Adrenal gland (tissue), 12 donors: ENCODE results near the gene DAZAP2. TPM values are rescaled to one million over a fixed set of nuclear protein-coding genes. Genes with fewer than 3 reads are reported as not detected.
A peak's percentile ranks its signal among the peaks of the same experiment; 100 is the strongest.
"Not testable (repeated sequence)": the region's sequence is repeated elsewhere in the genome, so short reads cannot be mapped to it uniquely, and the experiment has no call there.

ENCODE experiments used
- DNase-seq, 7 donors: peaks; one replicate each; pipeline ENCODE4 v3.0.0-alpha.2; 2019 to 2020
- H3K27ac ChIP-seq, 5 donors: fragments of 200-600 bp; sonication (generic) in 4 of 5; 1 replicate in 3 of 5; 2 replicates in 2 of 5; pipeline versions ENCODE4 v1.5.1 to v1.8.0; 2016 to 2020; ENCODE audit warnings: mild to moderate bottlenecking in 1 of 5
- H3K27me3 ChIP-seq: fragments of 200-600 bp; 2 replicates; pipeline ENCODE4 v1.8.0; 2021
- H3K36me3 ChIP-seq, 2 donors: fragments of 200-600 bp; replicated peaks in 1 of 2; 1 replicate in 1 of 2; 2 replicates in 1 of 2; pipeline versions ENCODE4 v1.5.1 to v1.8.0; 2018 to 2022
- H3K4me1 ChIP-seq, 2 donors: fragments of 200-600 bp; replicated peaks in 1 of 2; 1 replicate in 1 of 2; 2 replicates in 1 of 2; pipeline versions ENCODE4 v1.5.1 to v1.8.0; 2018 to 2021
- H3K4me3 ChIP-seq, 4 donors: fragments of 200-600 bp; sonication (generic) in 3 of 4; one replicate each; pipeline ENCODE4 v1.5.1; 2016 to 2018
- H3K9me3 ChIP-seq, 3 donors: fragments of 200-600 bp; sonication (generic) in 1 of 3; replicated peaks in 1 of 3; 1 replicate in 2 of 3; 2 replicates in 1 of 3; pipeline versions ENCODE4 v1.5.1 to v1.8.0; 2016 to 2021
- CTCF ChIP-seq, 6 experiments: fragments of 450-650 bp in 4 of 6; fragments of 200-600 bp in 2 of 6; sonication (generic) in 1 of 6; IDR thresholded peaks; 1 replicate in 5 of 6; 2 replicates in 1 of 6; pipeline versions ENCODE4 v1.5.1 to v1.8.0; 2016 to 2021; ENCODE audit warnings: antibody characterized with exemption in 6 of 6, mild to moderate bottlenecking in 2 of 6, moderate library complexity in 1 of 6
- POLR2A ChIP-seq, 2 donors: fragments of 450-650 bp; IDR thresholded peaks; one replicate each; pipeline ENCODE4 v1.6.1; 2017; ENCODE audit warnings: antibody characterized with exemption in 2 of 2, mild to moderate bottlenecking in 2 of 2, moderate library complexity in 1 of 2
- WGBS, 4 donors: extraction: QIAGEN DNeasy Blood & Tissue Kit in 2 of 4; methylation state at CpG; one replicate each; pipeline versions ENCODE4 v1.1.5 to v1.1.7; 2013 to 2017; 5-methylcytosine and 5-hydroxymethylcytosine counted together
- intact Hi-C, 2 donors: fragments of 100-400 bp; cut with DNase I; formaldehyde crosslinking; loops; one replicate each; pipeline versions ENCODE4 v1.14.1 to v1.15.0; 2022 to 2023
- polyA plus RNA-seq, 3 donors: library from polyadenylated mRNA; stranded (reverse); fragments of 200-250 nt in 2 of 3; fragments of 350-450 nt in 1 of 3; fragmentation: Illumina TruSeq in 1 of 3; extraction: RNeasy Lipid Tissue Mini Kit (QIAGEN cat#74804) in 1 of 3; gene quantifications; one replicate each; pipeline ENCODE4 v1.2.3, GENCODE V29; 2013 to 2014
- total RNA-seq, 9 donors: library from RNA; depleted of rRNA in 4 of 9; stranded (reverse); fragments of >200 nt in 4 of 9; fragments of 120-200 nt in 1 of 9; fragmentation: NEBNext Ultra II Directional in 1 of 9; extraction: Animal tissue kit (Norgen Biotek cat#: 25700) in 1 of 9; gene quantifications; one replicate each; pipeline versions ENCODE4 v1.1.0 to v1.2.4, GENCODE V29; 2013 to 2023
- donor health status: healthy with polysubstance abuse.
- donor health status: Bipolar disorder and iron deficiency.
- donor health status: DM: yes; HTN: yes; CAD: no.
- donor health status: DM: no; HTN: no; CAD: no.
- donor health status: DM: no; HTN: no; CAD: no.
- donor health status: DM: yes; HTN: yes; CAD: no.

Gene DAZAP2
- total and polyA plus RNA-seq, 12 donors: 85.8 to 454 (median 210) TPM

DNA sequence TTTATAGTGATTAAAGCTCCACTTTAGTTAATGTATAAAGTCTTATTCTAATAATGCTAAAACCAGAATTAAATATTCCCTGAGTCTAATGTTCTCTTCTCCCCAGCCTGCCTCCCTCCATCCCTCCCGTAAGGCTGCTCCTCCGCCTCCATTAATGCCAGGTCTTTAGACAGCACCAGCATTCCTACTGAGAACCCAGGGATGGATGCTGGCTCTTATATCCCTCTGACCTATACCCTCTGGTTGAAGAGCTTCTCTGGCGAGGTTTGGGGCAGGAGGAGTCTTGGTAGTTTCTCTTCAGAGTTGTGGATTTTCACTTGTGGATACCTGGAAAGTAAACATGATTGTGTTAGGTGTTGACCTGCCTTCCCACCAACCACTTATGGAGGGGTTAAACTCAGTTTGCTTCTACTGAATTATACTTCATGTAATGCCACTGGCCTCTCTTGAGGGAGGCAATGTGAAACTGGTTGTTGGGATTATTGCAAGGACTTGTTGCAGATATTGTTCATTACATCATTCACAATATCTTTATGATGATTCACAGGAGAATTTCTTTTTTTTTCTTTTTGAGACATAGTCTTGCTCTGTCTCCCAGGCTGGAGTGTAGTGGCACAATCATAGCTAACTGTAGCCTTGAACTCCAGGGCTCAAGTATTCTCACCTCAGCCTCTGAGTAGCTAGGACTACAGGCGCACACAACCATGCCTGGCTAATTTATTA lies 42.7 kb downstream of the DAZAP2 start:
- peak in 2 of 7 donors; percentile 18 to 21 for DNase-seq
- H3K27me3 ChIP-seq: no peaks in the 10 kb centered on the region
- no peak for TF ChIP-seq CTCF (IDR thresholded peaks at IDR 0.05)
- TF ChIP-seq POLR2A (IDR thresholded peaks at IDR 0.05): no peak

GRCh38 chr12:51285843-51286242 lies 47.2 kb downstream of the DAZAP2 start:
- intact Hi-C loops: no loop called here
- no peak for DNase-seq
- WGBS, 4 donors: 80 to 90% (median 85%) methylated on average over 1 of the region's 1 CpG
- H3K36me3 ChIP-seq: no peaks in the 10 kb centered on the region
- no peaks in the 10 kb centered on the region for H3K27me3 ChIP-seq
- H3K4me1 ChIP-seq: no peaks in the 10 kb centered on the region
- H3K9me3 ChIP-seq: no peaks in the 10 kb centered on the region
- no peak overlapping the region for H3K27ac ChIP-seq
- H3K4me3 ChIP-seq: no peak overlapping the region
- TF ChIP-seq CTCF (IDR thresholded peaks at IDR 0.05) (no peak), POLR2A (IDR thresholded peaks at IDR 0.05) (no peak)

More for the DNA sequence above, 42.7 kb downstream of the DAZAP2 start:
- WGBS, 4 donors: 78 to 90% (median 83%) methylated on average over 4 of the region's 4 CpGs
- Histone ChIP-seq H3K27ac (no peak overlapping the region), H3K36me3 (no peaks in the 10 kb centered on the region), H3K9me3 (no peaks in the 10 kb centered on the region), H3K4me1 (no peaks in the 10 kb centered on the region), H3K4me3 (no peak overlapping the region)
- intact Hi-C loops: no loop called here

- peak in 6 of 7 donors; percentile 16 to 56 (median 27) for DNase-seq
- H3K4me3 ChIP-seq, H3K27me3 ChIP-seq, intact Hi-C loops, H3K9me3 ChIP-seq, H3K27ac ChIP-seq, H3K36me3 ChIP-seq, H3K4me1 ChIP-seq: not testable (repeated sequence)
- 80 to 89% (median 82%) methylated on average over 8 to 9 of the region's 9 CpGs for WGBS, 4 donors
Measured at GRCh38 chr12:51291603-51292513, 53.2 kb downstream of the DAZAP2 start.

Other genes starting within 250 kb of the DAZAP2 start
- gene SLC11A2, start 212.4 kb upstream of the DAZAP2 start, total RNA-seq: 10 to 100 TPM; 30.2 to 82.2 (median 60.7) TPM
- gene SLC11A2, start 212.4 kb upstream of the DAZAP2 start, polyA plus RNA-seq: 10 to 100 TPM; 21.7 to 33.2 (median 21.8) TPM
- 100 to 1,000 TPM in 2 of 9 donors, 10 to 100 TPM in 7; 37.7 to 122 (median 82.2) TPM for gene LETMD1, start 190.5 kb upstream of the DAZAP2 start, total RNA-seq
- gene LETMD1, start 190.5 kb upstream of the DAZAP2 start, polyA plus RNA-seq: 10 to 100 TPM; 59.0 to 69.9 (median 59.1) TPM
- 10 to 100 TPM; 15.6 to 29.2 (median 25.0) TPM for gene CSRNP2, start 155.2 kb upstream of the DAZAP2 start, total RNA-seq
- gene CSRNP2, start 155.2 kb upstream of the DAZAP2 start, polyA plus RNA-seq: 10 to 100 TPM; 20.1 to 22.8 (median 22.0) TPM
- 10 to 100 TPM in 8 of 9 donors, 1 to 10 TPM in 1; 9.4 to 28.5 (median 18.5) TPM for gene TFCP2, start 65.7 kb upstream of the DAZAP2 start, total RNA-seq
- gene TFCP2, start 65.7 kb upstream of the DAZAP2 start, polyA plus RNA-seq: 10 to 100 TPM; 11.1 to 28.7 (median 11.5) TPM
- gene POU6F1, start 20.8 kb upstream of the DAZAP2 start, total RNA-seq: 10 to 100 TPM in 4 of 9 donors, 1 to 10 TPM in 5; 2.4 to 19.3 (median 9.5) TPM
- gene POU6F1, start 20.8 kb upstream of the DAZAP2 start, polyA plus RNA-seq: 10 to 100 TPM in 2 of 3 donors, 1 to 10 TPM in 1; 2.2 to 18.2 (median 16.9) TPM
- gene SMAGP, start 31.6 kb downstream of the DAZAP2 start, total RNA-seq: 10 to 100 TPM in 6 of 9 donors, 1 to 10 TPM in 3; 2.7 to 32.6 (median 14.1) TPM
- 10 to 100 TPM in 1 of 3 donors, 1 to 10 TPM in 2; 6.0 to 10.9 (median 9.9) TPM for gene SMAGP, start 31.6 kb downstream of the DAZAP2 start, polyA plus RNA-seq
- gene BIN2, start 85.3 kb downstream of the DAZAP2 start, total RNA-seq: 10 to 100 TPM in 1 of 9 donors, 1 to 10 TPM in 8; 2.3 to 16.6 (median 6.7) TPM
- 1 to 10 TPM; 4.3 to 9.8 (median 4.6) TPM for gene BIN2, start 85.3 kb downstream of the DAZAP2 start, polyA plus RNA-seq
- gene CELA1, start 107.9 kb downstream of the DAZAP2 start, total RNA-seq: 1 to 10 TPM in 6 of 9 donors, under 1 TPM in 2, not detected in 1; 0.11 to 9.4 (median 2.6) TPM
- gene CELA1, start 107.9 kb downstream of the DAZAP2 start, polyA plus RNA-seq: under 1 TPM; 0.60 to 0.80 (median 0.67) TPM
- gene GALNT6, start 152.6 kb downstream of the DAZAP2 start, total RNA-seq: 10 to 100 TPM in 1 of 9 donors, 1 to 10 TPM in 6, under 1 TPM in 2; 0.66 to 11.0 (median 6.3) TPM
- gene GALNT6, start 152.6 kb downstream of the DAZAP2 start, polyA plus RNA-seq: 1 to 10 TPM; 1.5 to 6.9 (median 1.7) TPM
- gene SLC4A8, start 186.0 kb downstream of the DAZAP2 start, total RNA-seq: 10 to 100 TPM in 6 of 9 donors, 1 to 10 TPM in 3; 3.0 to 27.0 (median 13.8) TPM
- 10 to 100 TPM in 1 of 3 donors, 1 to 10 TPM in 2; 3.1 to 10.6 (median 4.5) TPM for gene SLC4A8, start 186.0 kb downstream of the DAZAP2 start, polyA plus RNA-seq